Inflammatory macrophage treated with lipopolysaccharide for 4 hours (primary cell): ENCODE data around the gene PRLR.
"Not testable (repeated sequence)": the region's sequence is repeated elsewhere in the genome, so short reads cannot be mapped to it uniquely, and the experiment has no call there.

Source experiments
- DNase-seq: peaks from one replicate; pipeline ENCODE4 v3.0.0-alpha.2; 2020

PRLR gene

DNA sequence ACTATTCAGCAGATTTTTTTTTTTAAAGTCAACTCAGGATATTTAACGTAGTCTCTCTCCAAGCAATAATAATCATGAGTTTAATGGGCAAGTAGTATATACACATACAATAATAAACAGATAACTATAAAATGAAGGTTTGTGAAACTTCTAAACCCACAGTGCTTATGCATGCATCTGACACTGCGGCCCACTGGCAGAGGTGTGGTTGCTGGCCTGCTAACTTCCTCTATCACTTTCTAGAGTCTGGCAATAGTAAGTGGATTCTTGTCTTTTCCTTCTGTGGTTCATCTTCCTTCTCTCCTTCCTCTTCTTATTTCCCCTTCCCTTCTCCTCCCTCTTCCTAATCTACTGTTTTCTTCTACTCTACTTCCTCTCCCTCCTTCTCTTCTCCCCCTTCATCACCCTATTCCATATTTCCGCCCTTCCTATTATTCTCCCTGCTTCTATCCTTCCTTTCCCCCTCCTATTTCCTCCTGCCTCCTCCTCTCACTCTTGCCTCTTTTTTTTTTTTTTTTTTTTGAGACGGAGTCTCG is 164.0 kb downstream of the PRLR start:
- peak; percentile 68 for DNase-seq

DNA sequence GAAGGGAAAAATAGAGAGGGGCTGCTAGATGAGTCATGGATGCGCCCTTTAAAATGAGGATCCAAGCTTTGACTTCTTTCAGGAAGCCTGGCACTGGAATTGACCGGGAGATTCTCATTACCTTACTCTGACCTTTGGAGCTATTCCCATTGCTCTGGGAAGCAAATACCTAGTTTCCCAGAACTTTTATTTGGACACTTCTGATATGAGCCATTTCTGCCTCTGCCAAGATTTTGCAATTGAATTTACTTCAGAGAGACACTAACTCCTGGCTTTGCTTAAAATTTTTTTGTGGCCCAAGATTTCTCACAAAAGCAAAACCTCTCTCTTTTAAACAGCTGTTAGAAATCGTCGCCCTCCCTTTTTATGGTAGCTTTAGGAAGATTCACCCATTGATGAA is 166.9 kb downstream of the PRLR start:
- DNase-seq: no peak

DNA sequence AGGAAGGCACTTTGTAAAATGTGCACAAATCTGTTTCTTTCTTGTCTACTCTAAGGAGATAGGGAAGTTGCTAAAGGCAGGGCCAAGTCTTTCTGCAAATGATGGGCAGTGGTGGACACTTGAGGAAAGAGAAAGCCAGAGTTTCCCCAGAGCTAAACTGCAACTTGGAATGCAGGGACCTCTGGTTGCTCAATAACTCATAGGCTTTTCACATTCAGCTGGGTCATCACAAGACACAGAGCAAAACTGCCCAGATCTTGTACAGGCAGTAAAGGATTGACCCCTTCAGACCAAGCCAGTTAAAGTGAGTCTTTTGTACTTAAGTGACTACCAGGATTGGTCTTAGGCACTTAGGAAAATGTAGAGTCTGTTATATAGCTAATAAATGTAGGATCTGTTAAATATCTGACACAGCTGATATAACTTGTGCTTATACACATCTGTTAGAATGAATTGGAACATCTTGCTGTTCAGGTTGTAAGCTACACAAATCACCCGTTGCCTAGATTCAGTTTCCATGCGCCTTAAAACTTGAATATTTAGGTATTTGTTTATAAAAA is 169.0 kb downstream of the PRLR start:
- peak; percentile 76 for DNase-seq

DNA sequence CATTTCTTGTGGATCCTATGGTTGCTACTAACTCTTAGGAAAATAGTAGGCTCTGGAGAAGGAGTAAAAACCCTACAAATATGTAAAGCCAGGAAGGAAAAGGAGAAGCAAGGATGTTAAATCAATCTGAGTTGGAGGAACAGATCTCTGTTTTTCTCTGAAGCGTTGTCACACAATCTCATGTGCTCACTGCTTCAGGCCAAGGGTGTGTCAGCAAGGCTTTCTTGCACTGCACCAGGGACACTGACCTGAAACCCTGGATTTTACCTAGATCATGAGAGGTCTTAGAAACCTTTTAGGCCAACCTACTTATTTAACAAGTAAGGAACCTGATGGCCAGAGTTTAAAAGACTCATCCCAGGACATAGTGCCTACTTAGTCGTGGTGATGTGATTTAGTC is 170.1 kb downstream of the PRLR start:
- DNase-seq: peak; percentile 10

DNA sequence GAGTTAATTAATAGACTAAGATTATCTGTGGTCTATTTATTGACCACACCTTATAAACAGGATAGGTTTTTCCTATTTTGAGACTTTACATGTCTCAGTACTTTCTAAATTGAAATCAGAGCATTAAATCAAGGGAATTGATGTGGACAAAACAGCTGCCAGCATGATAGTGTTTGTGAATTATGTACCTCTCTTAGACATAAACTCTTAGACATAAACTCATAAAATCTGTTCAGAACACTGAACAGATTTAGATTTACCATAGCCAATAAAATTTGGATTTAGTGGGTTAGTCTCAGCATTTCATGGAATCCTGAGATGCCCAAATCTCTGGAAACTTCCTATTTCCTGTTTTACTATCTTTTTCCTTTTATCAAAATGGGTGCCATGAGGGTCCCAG is 171.0 kb downstream of the PRLR start:
- DNase-seq: no peak

DNA sequence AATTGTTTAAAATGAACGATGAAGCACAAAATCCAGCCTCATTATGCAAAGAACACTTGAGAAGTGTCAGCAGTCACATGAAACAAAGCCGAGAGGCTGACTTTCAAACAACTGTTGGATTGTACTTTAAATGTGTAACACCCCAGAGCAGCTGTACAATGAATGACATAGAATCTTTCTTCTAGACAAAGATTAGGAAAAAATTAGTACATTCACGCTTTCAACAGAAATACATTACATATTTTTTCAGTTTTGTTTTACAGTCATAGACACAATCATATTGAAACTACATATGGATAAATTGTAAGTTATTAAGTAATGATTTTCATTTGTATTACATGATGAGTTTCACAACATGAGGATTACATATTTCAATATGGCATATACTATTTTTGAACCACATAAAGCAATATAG is 171.9 kb downstream of the PRLR start:
- peak; percentile 68 for DNase-seq

DNA sequence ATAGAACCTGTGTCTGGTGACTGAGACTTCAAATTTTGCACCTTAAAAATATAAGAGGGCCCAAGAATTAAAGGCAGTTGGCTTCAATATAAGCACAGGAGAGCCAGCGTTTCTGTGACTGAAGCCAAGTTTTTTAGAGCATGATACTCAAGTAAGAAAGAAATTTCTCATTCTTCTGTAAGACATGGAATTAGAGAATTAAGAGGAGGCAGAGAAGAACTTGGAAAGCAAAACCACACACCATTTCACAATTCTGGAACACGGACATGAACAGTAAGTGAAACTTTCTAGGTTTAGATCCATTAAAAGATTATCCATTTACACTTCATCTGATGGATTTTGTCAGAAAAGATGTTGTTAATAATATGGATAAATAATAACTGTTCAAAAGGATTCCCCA is 173.6 kb downstream of the PRLR start:
- peak; percentile 20 for DNase-seq

DNA sequence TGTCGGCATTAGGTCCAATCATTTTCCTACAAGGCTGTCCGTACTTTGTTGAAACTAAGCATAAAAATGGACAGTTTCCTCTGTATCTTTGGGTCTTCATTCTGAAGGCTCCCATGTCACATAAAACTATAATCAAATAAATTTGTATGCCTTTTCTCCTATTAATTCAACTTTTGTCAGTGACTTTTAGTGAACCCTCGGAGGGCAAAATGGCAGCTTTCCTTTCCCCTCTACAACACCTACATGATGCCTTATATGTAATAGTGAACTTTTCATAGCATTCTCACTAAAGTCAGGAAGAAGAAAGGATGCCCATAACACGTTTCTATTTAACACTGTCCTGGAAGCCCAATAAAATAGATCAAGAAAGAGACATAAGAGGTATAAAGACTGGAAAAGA is 177.4 kb downstream of the PRLR start:
- DNase-seq: no peak

DNA sequence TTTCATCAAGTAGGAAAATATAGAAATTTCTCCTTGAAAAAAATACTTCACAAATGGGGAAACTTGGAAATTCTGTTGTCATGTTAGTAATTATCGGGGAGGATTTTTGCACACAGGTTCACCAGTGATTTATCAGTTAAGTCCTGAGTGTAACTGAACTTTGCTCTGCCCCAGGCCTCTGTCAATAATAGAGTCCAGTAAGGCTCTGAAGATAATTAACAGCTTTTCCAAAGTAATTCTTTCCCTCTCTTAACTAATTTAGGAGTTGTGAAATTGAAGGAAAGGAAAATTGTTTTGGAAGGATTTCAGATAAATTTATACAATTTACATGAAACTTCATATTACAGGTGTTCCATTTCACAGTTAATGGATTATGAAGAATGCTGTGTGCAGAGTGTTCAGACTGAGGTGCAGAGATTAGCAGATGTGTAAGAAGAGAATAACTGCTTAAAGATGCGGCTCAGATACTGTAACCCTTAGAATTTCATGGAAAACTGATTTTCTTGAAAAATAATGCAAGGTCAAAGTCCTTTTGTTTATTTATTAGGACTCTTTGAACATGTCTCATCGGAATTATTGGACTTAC is 179.7 kb downstream of the PRLR start:
- DNase-seq: no peak

DNA sequence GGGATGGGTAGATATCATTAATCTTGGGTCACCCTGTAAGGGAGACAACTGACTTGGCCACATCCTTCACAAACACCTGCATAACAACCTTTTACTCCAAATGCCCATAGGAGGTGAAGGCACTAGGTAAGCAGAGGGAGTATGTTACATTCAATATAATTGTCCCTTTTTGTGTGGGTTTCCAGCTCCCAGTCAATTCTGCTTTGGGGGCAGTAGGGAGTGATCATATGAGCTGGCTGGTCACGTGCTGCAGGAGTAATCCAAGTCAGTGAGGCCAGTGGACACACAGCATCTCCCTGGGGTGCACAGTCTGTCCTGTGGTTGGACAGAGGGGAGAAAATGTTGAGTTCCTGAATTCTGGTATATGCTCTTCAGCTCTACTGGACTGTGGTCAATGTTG is 181.4 kb downstream of the PRLR start:
- DNase-seq: no peak

DNA sequence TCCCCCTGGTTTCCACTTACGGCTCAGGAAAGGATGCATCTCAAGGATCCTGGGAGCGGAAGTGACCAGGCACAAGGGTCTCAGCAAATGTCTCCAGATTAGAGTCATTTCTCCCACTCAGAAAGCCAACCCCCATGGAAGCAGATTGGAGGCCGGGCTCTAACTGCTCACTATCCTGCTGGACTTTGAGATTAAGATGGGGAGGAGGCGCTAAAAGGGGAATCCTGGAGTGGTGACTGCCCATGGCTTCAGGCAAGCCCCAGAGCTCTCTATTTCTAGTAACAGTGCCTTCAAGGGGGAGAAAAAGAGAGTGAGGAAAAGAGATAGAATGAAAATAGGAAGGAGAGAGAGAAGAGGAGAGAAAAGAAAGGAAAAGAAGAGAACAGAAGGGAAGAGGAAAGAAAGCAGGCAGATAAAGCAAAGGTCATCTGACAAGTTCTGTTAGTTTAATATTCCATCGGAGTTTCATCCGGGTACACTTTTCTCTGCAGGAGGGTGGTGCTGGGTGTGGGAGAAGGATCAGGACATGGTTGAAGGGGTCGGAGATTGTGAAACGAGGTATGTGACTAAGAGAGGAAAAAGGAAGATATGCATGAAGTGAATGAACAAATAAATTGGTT is 182.4 kb downstream of the PRLR start, which contains the start of gene AGXT2:
Gene AGXT2 (minus strand): TSS at position 165 of the 620 bp plus-strand sequence. CDS start 57 bp downstream, at position 108.
- no peak for DNase-seq

DNA sequence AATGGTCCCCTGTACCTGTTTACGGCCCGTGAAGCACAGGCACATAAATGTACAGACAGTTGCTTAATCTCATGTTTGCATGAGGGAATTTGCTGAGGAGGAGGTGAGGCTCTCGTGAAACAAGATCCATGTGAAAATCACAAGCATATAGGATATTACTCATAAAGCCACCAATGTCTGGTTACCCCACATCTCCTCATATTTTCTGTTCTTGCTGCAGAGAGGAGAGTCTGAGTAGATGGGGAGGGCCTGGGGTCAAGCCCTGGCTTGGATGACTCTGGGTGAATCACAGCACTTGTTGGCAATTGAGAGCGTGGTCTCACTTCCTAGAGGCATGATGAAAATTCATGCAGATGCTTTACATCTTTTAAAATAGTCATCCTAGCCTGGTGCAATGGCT is 183.5 kb downstream of the PRLR start:
- peak; percentile 53 for DNase-seq

DNA sequence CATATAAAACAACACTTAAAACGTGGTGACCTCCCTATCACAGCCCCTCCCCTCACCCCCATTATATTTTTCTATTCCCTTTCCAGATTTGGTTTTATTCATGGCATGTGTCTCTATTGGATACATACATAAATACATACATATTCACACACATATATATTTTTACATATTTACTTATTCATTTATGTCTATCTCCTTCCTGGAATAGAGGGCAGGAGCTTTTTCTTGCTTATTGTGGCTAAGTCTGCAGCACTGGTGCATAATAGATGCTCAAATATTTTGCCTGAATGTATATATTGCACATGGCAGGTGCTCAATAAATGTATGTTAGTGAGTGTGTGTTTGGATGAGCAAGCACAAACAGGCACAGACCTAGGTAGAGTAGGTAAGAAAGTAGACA is 185.0 kb downstream of the PRLR start:
- no peak for DNase-seq

DNA sequence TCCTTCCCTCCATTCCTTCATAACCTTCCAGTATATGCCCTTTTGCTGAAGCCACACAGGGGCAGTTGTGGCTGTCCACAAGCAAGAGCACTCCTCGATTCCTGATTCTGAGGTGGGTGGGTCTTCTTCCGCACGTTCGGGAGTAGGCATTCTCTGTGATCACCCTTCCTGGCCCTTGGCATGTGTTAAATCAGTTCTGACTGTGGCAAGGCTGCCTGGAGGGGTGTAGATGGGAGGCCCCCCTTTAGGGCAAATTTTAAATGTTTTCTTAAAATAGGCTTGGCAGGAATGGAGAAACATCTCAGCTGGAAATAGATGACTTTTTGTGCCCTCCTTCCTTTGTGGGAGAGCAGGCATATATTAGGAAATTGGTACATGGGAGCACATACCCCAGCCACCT is 185.6 kb downstream of the PRLR start:
- DNase-seq: no peak

DNA sequence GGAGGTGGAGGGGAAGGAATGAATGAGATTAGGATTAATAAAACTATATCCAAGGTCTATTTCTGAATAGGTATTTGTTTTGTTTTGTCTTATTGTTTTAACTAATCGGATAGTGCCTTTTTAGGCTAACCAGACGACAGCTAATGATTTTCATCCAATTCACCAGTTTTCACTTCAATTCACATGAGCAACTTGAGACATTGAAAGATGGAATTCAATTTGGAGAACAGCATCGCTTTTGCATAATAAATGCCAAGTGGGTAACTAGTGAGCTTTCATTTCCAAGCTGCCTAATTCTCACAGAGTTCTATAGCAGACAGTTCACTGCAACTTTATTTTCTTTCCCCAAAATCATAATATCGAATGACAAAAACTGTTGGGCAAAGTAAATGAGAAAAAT is 187.5 kb downstream of the PRLR start:
- DNase-seq: no peak

DNA sequence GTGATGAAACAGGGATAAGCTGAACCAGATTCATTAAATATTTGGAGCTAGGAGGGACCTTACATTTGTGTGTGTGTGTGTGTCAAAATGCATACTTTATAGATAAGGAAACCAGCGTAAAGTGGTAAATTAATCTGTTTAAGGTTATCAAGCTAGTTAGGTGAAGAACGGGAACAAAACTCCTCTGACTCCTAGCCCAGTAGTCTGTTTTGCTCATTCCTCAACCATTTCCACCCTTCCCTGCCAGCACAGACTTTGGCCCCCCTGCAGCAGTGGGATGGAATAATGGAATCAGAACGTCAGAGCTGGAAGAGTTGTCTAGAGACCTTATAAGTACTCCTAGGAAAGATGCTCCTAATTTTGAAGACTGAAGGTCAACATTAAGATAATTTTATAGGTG is 189.0 kb downstream of the PRLR start:
- DNase-seq: no peak

DNA sequence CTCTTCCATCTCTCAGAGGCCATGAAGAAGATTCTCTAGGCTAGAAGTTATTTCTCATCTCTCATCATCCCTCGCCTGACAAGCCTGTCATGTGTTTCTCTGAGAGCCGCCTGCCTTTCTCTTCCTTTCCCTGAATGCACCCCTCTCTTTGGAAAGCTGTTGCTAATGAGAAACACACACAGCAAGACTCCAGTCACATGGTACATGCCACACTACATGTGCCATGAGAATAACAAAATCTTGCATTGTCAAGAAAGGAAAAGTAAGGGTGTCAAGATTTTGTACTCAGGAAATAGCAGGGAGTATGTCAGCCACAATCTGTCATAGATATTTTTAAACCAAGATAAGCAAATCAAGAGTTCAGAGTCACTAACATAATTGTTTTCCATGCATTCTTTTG is 191.4 kb downstream of the PRLR start:
- no peak for DNase-seq

DNA sequence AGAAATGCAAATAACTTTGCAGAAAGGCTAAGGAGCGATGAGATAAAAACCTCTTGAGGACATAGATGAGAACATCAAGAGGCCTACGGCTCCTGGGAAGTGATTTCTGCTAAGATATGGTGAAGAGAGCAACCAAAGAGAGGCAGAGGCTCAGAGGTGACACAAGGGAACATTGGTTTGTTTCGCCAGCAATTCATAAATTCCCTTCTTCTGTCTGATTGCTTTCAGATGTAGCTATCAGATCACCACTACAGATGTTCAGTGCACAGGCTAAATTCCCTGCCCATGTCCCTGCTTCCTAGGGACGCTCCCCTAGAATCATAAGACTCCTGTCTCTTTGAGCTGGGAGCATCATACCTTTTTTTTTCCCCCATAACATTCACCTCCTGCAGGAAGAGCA is 193.8 kb downstream of the PRLR start:
- no peak for DNase-seq

DNA sequence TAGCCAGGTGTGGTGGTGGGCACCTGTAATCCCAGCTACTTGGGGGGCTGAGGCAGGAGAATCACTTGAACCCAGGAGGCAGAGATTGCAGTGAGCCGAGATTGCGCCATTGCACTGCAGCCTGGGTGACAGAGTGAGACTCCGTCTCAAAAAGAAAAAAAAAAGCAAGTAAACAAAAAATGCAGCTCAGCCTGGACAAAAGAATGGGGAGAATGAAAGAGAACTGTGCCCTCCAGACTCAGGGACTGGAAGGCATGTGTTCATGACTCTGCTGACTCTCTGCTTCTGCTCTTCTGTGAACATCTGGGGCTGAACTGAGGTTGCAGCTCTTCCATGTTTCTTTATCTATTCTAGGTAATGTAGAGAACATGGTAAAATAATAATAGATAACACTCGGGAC is 194.4 kb downstream of the PRLR start:
- not testable (repeated sequence) for DNase-seq

DNA sequence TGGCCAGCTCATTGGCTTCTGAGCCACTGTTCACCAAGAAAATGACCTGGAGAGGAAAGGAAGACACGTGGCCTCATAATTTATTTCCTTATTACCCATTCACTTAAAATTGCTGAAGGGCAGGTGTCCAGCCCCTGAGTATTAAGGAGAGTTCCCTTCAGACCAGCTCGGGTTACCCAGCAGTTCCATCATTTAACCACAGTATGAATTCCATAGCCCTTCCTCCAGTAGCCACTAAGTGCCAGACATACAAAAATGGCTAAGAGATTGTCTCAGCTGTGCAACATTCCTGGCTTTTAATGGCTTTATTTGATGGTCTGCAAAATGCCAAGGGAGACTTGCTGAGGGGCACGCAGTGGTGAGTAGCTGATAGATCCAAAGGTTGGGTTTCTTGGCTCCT is 195.0 kb downstream of the PRLR start:
- DNase-seq: no peak

DNA sequence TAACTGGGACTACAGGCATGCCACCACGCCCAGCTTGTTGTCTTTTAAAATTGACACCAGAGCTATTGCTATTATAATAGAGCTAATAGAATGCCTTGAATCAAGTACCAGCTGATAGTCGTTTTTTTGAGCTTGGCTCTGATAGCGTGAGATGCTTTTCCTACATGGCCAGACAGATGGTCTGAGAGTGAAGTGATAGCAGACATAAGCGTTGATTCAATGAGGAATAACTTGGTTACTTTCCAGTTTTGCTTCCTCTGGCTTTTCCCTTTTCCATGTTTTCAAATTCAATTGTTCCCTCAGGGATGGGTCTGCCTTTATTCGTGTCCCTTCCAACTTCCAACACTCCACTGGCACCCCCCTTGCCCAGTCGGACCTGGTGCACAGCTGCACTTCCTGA is 197.9 kb downstream of the PRLR start:
- no peak for DNase-seq

DNA sequence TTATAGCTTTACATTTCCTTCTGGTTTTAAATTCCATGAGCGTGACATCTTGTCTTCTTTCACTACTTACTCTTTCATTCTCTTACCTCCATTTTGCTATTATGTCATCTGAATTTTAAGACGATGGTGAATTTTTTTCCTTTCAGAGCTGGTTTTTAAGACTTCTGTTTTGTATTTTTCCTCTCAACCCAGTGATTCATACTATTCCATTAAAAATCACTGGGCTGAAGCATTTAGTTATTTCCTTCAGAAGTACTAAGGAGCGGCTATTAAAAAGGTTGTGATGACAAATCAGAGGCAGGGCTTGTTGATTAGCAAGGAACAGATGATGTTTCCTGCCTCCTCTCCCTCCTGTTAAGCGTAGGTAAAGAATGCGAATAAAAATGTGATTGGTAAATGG is 199.0 kb downstream of the PRLR start:
- no peak for DNase-seq

DNA sequence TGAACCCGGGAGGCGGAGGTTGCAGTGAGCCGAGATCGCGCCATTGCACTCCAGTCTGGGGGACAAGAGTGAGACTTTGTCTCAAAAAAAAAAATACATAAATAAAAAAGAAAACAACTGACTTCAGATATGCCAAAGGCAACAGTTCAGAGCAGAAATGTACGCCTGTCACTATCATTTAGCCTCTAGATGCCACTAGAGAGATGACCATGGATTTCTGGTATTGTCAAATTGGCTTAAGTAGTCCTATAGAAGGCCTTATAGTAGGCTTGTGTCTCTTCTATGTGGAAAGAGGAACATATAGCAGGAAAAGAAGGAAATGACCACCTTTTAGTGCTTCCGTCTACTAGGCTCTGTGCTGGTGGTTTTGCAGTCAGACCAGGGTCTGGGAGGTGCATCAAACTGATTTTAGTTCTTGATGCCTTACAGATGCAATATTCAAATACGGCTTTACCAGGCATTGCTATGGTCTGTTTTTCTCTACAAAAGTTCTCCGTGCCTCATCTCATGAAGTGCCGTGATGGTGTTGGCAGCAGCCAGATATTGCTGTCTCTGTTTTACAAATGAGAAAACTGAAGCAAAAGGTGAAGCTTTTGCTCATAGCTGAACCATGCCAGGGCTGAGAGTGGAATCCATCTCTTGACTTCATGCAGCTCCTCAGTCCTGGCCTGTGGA is 199.7 kb downstream of the PRLR start:
- DNase-seq: peak; percentile 14

DNA sequence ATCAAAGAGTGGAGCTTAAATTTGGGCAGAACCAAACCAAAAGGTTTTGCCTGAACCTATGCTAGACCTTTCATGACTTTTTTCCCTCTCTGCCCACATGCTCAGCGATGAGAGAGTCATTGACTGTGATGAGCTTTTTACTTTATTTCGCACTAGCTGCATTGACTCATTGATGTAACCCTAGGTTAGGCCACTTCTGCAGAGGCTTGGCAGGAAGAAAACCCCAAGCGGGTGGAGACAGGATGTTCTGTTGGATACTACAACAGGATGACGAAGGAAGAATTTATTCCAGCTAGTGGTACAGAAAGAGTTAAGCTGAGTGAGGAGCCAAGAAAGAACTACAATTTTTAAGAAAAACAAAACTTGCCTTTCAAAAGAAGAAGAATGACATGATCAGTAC is 201.0 kb downstream of the PRLR start:
- peak; percentile 60 for DNase-seq
